GM10248 (cell line): ENCODE measurements around the gene GATAD2A.

Experiments used
- CTCF ChIA-PET: fragments of 300-600 bp; sonication (Branson Sonifier 250); formaldehyde crosslinking; extraction: SDS; loops from one replicate; lab custom pipeline; 2021; ENCODE audit warnings: antibody characterized with exemption; lab: Yijun Ruan, JAX
- POLR2A ChIA-PET: fragments of 350-650 bp; sonication (Branson Sonifier 250); formaldehyde crosslinking; extraction: SDS; loops from one replicate; lab custom pipeline; 2020; ENCODE audit warnings: antibody characterized with exemption; lab: Yijun Ruan, JAX
- DNase-seq: peaks from one replicate; pipeline ENCODE4 v3.0.0; 2012; ENCODE audit errors: extremely low spot score
- CTCF ChIP-seq: IDR thresholded peaks from 2 replicates; pipeline ENCODE4 v1.5.1; 2012; ENCODE audit warnings: mild to moderate bottlenecking, low read depth; ENCODE audit errors: extremely low read depth, missing control alignments, control extremely low read depth

GATAD2A gene

DNA sequence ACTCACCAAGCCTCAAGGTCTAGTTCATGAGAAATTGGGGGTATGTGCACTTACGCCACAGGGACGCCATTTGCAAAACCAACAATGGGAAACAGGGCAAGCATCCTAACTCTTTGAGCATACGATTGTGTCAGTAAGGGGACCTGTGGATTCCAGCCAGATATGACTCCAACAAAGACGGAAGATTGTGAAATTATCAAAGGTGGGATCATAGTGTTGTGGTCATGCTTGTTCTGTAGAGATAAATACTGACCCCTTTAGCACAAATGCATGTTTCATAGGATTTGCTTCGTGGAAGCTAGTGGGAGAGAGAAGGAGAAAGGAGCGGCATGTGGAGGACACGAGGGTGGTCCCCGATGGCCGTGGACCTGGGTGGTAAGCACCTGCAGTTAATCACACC lies 37.8 kb downstream of the GATAD2A start:
- TF ChIP-seq CTCF: no peak
- ChIA-PET CTCF (interaction anchor here (0.8 to 2.4 kb wide), 5 partner anchors 10 to 47 kb away, joined by 3 to 16 read pairs (median 9); partner anchors contain the start of gene GATAD2A), POLR2A (interaction anchor here (0.7 kb wide), 1 partner anchor 30 kb away, joined by 4 read pairs; no protein-coding TSS in a partner anchor)
- DNase-seq: no peak

DNA sequence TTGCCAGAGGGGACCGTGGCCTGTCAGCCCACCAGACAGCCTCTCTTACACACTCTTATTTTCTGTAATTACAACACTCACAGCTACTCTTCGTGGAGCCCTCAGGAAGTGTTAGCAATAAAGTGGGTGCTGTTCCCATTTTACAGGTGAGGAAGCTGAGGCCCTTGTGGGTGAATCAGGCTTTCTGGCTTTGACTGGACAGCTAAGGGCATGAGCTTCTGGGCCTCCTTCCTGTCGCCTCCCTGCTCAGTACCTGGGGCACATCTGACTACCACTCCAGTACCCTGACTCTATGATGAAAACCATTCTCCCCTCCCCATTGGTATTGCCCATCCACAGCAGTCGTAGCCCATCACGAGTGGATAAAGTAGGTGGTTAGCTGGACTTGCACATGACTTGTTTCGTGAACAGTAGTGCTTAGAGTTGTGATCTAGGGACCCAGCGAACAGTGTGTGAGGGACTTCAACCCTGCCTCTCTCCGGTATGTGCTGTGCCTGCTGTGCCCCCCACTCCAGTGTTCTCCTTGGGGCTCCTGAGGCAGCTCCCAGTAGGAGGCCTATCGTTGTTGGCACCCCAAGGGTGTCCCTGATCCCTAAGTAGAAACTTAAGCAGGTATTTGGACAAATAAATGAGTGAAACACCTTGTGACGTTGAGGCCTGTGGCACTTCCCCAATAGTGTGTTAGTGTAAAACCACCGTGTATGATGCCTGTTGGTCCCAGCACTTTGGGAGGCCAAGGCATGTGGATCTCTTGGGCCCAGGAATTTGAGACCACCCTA lies 38.6 kb downstream of the GATAD2A start:
- CTCF ChIA-PET: interaction anchor here (0.7 to 2.4 kb wide), 7 partner anchors 11 to 46 kb away, joined by 3 to 16 read pairs (median 5); partner anchors contain the start of gene GATAD2A
- no peak for DNase-seq
- TF ChIP-seq CTCF: no peak
- POLR2A ChIA-PET: no interaction called here

DNA sequence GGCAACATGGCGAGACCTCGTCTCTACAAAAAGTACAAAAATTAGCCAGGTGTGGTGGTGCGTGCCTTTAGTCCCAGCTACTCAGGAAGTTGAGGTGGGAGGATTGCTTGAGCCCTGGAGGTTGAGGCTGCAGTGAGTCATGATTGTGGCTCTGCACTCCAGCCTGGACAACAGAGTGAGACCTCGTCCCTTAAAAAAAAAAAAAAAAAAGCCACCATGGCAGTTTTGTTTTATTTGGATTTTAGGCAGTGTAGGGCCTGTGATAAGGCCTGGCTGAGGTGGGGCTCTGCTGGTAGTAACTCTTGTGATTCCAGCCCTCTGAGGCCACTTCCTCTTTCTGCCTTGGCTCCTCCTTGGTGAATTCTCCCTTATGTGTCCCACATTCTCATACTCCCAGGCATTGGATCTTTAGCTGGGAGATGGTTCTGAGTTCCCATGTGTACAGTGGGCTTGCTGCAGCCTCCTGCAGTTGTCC lies 39.2 kb downstream of the GATAD2A start:
- CTCF ChIA-PET: interaction anchor here (0.9 to 2.3 kb wide), 3 partner anchors 19 to 27 kb away, joined by 3 to 10 read pairs (median 3); no protein-coding TSS in a partner anchor
- TF ChIP-seq CTCF: no peak
- no peak for DNase-seq
- POLR2A ChIA-PET: no interaction called here

GRCh38 chr19:19445288-19445687 lies 39.8 kb downstream of the GATAD2A start:
- ChIA-PET POLR2A (no interaction called here), CTCF (interaction anchor here (2.3 kb wide), 1 partner anchor 28 kb away, joined by 10 read pairs; no protein-coding TSS in a partner anchor)
- TF ChIP-seq CTCF: no peak
- no peak for DNase-seq

DNA sequence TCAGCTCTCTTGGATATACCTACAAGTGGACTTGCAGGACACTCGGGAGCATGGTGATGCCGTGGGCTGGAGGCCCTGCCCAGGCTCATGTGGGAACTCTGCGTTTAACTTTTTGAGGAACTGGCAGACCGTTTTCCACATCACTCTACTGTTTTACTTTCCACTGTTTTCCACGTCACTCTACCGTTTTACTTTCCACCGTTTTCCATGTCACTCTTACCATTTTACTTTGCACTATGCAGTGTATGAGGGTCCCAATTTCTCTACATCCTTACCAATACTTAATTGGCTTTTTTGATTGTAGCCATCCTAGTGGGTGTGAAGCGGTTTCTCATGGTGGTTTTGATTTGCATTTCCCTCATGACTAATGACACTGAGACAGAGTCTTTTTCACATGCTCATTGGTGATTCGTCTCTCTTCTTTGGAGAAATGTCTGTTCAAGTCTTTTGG lies 40.5 kb downstream of the GATAD2A start:
- TF ChIP-seq CTCF: no peak
- DNase-seq: peak; percentile 57
- POLR2A ChIA-PET: no interaction called here
- CTCF ChIA-PET: no interaction called here

DNA sequence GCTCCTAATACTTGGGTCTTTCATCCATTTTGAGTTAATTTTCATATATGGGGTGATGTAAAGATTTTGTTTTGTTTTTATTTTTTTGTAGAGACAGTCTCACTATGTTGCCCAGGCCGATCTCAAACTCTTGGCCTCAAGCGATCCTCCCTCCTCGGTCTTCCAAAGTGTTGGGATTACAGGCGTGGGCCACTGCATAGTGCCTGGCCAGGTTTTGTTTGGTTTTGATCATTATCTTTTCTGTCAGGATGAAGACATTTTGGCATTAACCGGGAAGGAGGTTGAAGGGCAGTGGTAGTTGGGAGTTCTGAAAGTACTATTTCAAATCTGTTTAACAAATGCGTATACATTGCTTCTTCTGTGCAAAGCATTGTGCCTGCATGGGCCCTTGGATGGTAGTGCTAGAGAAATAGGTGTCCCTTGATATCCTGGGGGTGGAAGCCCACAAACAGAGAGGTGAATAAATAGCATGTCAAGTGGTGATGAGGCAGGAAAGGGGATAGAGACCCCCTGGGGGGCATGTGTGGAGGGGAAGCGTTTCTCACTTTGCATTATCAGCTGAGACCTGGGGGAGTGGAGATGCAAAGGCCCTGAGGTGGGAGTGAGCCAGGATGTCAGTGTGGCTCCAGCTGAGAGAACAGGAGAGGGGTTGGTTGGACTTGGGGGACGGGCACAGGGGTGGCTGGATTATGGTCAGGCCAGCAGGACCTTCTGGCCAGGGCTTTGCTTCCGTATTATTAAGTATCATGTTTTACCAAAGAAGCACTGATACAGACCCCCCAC lies 41.4 kb downstream of the GATAD2A start:
- DNase-seq: no peak
- TF ChIP-seq CTCF: no peak
- CTCF ChIA-PET: no interaction called here
- POLR2A ChIA-PET: no interaction called here
